Measurements from ENCODE around the gene TXNRD2.

DNA sequence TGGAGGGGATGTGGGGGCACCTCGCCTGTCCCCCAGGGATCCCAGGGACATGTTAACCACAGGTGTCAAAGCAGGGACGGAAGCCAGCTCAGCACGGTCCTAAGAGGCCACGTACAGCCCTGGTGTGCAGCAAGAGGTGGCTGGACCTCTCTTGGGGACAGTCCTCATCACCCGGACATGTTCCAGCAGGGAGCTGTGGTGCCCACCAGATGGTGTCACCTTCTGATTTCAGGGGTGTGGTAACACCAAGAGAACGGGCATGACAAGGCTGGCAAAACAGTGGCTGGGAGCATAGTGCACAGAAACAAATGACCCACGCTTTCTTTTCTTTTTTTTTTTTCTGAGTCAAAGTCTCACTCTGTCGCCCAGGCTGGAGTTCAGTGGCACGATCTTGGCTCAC lies 25.6 kb downstream of the TXNRD2 start:
- TF ChIP-seq, protein P1, sequence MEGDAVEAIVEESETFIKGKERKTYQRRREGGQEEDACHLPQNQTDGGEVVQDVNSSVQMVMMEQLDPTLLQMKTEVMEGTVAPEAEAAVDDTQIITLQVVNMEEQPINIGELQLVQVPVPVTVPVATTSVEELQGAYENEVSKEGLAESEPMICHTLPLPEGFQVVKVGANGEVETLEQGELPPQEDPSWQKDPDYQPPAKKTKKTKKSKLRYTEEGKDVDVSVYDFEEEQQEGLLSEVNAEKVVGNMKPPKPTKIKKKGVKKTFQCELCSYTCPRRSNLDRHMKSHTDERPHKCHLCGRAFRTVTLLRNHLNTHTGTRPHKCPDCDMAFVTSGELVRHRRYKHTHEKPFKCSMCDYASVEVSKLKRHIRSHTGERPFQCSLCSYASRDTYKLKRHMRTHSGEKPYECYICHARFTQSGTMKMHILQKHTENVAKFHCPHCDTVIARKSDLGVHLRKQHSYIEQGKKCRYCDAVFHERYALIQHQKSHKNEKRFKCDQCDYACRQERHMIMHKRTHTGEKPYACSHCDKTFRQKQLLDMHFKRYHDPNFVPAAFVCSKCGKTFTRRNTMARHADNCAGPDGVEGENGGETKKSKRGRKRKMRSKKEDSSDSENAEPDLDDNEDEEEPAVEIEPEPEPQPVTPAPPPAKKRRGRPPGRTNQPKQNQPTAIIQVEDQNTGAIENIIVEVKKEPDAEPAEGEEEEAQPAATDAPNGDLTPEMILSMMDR (IDR thresholded peaks at IDR 0.05; ENCODE audit: low read depth, low read length), result no peak
- TF ChIP-seq EZH2phosphoT487 (IDR thresholded peaks at IDR 0.05; ENCODE audit: low read depth), result no peak
